AG04450 (cell line): ENCODE results near the gene TMEM37. TPM values are rescaled to one million over a fixed set of nuclear protein-coding genes. Genes with fewer than 3 reads are reported as not detected.

Experiments
- CTCF ChIA-PET: fragments of 300-600, 350-600 bp; formaldehyde crosslinking; extraction: SDS; loops from one replicate; lab custom pipeline; 2022; ENCODE audit warnings: antibody characterized with exemption, inconsistent platforms; lab: Charles Lee
- POLR2A ChIA-PET: fragments of 350-600 bp; formaldehyde crosslinking; extraction: SDS; loops from one replicate; lab custom pipeline; 2021; ENCODE audit warnings: antibody characterized with exemption, inconsistent platforms; lab: Yijun Ruan, JAX
- DNase-seq: peaks from one replicate; pipeline ENCODE4 v3.0.0-alpha.2; 2011; ENCODE audit warnings: low read depth, low spot score
- H3K27ac ChIP-seq: one replicate; pipeline ENCODE4 v1.5.1; 2012; ENCODE audit warnings: low read depth, low read length, control low read depth
- H3K27me3 ChIP-seq: one replicate; pipeline ENCODE4 v1.6.0; 2012; ENCODE audit warnings: low read length; ENCODE audit not compliant: control insufficient read depth, insufficient read depth
- H3K4me3 ChIP-seq: 2 replicates; pipeline ENCODE4 v1.5.1; 2011; ENCODE audit warnings: mild to moderate bottlenecking, low read depth, low read length, control low read depth
- H3K9me3 ChIP-seq: 2 replicates; pipeline ENCODE4 v1.5.1; 2012; ENCODE audit warnings: low read length; ENCODE audit not compliant: control insufficient read depth, insufficient read depth
- CTCF ChIP-seq: IDR thresholded peaks from 2 replicates; pipeline ENCODE4 v1.5.1; 2011; ENCODE audit warnings: low read depth, low read length, control low read depth, inconsistent platforms
- polyA plus RNA-seq: library from polyadenylated mRNA; depleted of rRNA; stranded (reverse); fragments of >200 nt; gene quantifications from 2 replicates; pipeline ENCODE4 v1.2.3, GENCODE V29; 2011

Gene TMEM37
- polyA plus RNA-seq, 1 experiment, result 0.98 TPM

GRCh38 chr2:119425119-119425405, 6.6 kb upstream of the TMEM37 start:
- Histone ChIP-seq H3K9me3 (no peaks in the 10 kb centered on the region), H3K27me3 (peaks cover 45% of the 10 kb centered on the region), H3K27ac (no peak overlapping the region), H3K4me3 (no peak overlapping the region)
- no peak for TF ChIP-seq CTCF
- ChIA-PET CTCF (interaction anchor here (0.5 kb wide), 1 partner anchor 167 kb away, joined by 4 read pairs; no protein-coding TSS in a partner anchor), POLR2A (no interaction called here)
- DNase-seq, result no peak

- CTCF ChIA-PET, result no interaction called here
- no peak overlapping the region for H3K27ac ChIP-seq
- TF ChIP-seq CTCF, result no peak
- no peak for DNase-seq
- H3K27me3 ChIP-seq, result peaks cover 44% of the 10 kb centered on the region
- H3K4me3 ChIP-seq, result no peak overlapping the region
- POLR2A ChIA-PET, result no interaction called here
- H3K9me3 ChIP-seq, result no peaks in the 10 kb centered on the region
Observed at GRCh38 chr2:119425620-119426395, 5.8 kb upstream of the TMEM37 start.

GRCh38 chr2:119426396-119426675, 5.3 kb upstream of the TMEM37 start:
- Histone ChIP-seq H3K27me3 (peaks cover 43% of the 10 kb centered on the region), H3K4me3 (no peak overlapping the region), H3K9me3 (no peaks in the 10 kb centered on the region; the same call in 1 of the 2 replicates), H3K27ac (no peak overlapping the region)
- TF ChIP-seq CTCF, result no peak
- POLR2A ChIA-PET, result no interaction called here
- DNase-seq, result no peak
- CTCF ChIA-PET, result no interaction called here

GRCh38 chr2:119426801-119427395, 4.8 kb upstream of the TMEM37 start:
- peaks cover 42% of the 10 kb centered on the region for H3K27me3 ChIP-seq

More at GRCh38 chr2:119426801-119427395, 4.8 kb upstream of the TMEM37 start:
- TF ChIP-seq CTCF, result no peak
- ChIA-PET CTCF (no interaction called here), POLR2A (no interaction called here)
- no peak overlapping the region for H3K27ac ChIP-seq
- H3K9me3 ChIP-seq, result no peaks in the 10 kb centered on the region; the same call in 1 of the 2 replicates
- no peak overlapping the region for H3K4me3 ChIP-seq
- no peak for DNase-seq
